ENCODE data around the gene ZNF81. TPM values are rescaled to one million over a fixed set of nuclear protein-coding genes. Genes with fewer than 3 reads are reported as not detected.
"Not testable (repeated sequence)": the region's sequence is repeated elsewhere in the genome, so short reads cannot be mapped to it uniquely, and the experiment has no call there.

The ZNF81 gene
- total RNA-seq, 2 donors from 2014 or later, result 6.8 to 8.2 TPM

GRCh38 chrX:47804315-47804714, 32.4 kb upstream of the ZNF81 start:
- no peaks in the 10 kb centered on the region for H3K36me3 ChIP-seq
- TF ChIP-seq, protein P1, sequence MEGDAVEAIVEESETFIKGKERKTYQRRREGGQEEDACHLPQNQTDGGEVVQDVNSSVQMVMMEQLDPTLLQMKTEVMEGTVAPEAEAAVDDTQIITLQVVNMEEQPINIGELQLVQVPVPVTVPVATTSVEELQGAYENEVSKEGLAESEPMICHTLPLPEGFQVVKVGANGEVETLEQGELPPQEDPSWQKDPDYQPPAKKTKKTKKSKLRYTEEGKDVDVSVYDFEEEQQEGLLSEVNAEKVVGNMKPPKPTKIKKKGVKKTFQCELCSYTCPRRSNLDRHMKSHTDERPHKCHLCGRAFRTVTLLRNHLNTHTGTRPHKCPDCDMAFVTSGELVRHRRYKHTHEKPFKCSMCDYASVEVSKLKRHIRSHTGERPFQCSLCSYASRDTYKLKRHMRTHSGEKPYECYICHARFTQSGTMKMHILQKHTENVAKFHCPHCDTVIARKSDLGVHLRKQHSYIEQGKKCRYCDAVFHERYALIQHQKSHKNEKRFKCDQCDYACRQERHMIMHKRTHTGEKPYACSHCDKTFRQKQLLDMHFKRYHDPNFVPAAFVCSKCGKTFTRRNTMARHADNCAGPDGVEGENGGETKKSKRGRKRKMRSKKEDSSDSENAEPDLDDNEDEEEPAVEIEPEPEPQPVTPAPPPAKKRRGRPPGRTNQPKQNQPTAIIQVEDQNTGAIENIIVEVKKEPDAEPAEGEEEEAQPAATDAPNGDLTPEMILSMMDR (IDR thresholded peaks at IDR 0.05), result no peak
- no peak overlapping the region for H3K27ac ChIP-seq
- no peak overlapping the region for H3K4me3 ChIP-seq
- H3K27me3 ChIP-seq (replicated peaks; ENCODE audit: insufficient read depth), result no peaks in the 10 kb centered on the region
- DNase-seq (ENCODE audit: low spot score) (no peak), ATAC-seq (ENCODE audit: insufficient number of reproducible peaks, low FRiP score, low read depth) (no peak)
- no peaks in the 10 kb centered on the region for H3K9me3 ChIP-seq
- no peaks in the 10 kb centered on the region for H3K4me1 ChIP-seq (ENCODE audit: control insufficient read depth in 1 of 2, low read depth in 2 of 2)

DNA sequence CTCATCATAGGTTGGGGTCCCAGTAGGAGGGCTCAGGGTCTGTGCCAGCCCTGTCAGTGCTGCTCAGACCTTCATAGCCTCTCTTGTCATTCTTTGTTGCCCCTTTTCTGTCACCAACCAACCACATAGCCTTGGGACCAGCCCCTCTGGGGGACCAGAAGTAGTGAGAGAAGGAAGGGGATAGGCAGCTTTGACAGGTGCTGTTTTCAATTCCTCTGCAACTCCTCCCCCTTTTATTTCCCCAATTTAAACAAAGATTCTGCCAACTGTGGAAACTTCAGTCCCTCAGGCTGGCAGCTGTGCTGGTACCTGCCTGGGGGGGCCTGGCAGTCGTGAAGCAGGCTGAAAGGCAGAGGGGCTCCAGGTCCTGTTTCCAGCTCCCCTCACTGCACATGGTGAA, 30.9 kb upstream of the ZNF81 start:
- ATAC-seq (ENCODE audit: insufficient number of reproducible peaks, low FRiP score, low read depth); H3K9me3 ChIP-seq; H3K4me1 ChIP-seq (ENCODE audit: control insufficient read depth in 1 of 2, low read depth in 2 of 2); H3K4me3 ChIP-seq; H3K36me3 ChIP-seq; H3K27ac ChIP-seq; DNase-seq (ENCODE audit: low spot score); H3K27me3 ChIP-seq (replicated peaks; ENCODE audit: insufficient read depth): not testable (repeated sequence)

GRCh38 chrX:47806415-47807271, 30.1 kb upstream of the ZNF81 start:
- not testable (repeated sequence) for ATAC-seq (ENCODE audit: insufficient number of reproducible peaks, low FRiP score, low read depth); H3K27ac ChIP-seq

GRCh38 chrX:47807272-47807538, 29.5 kb upstream of the ZNF81 start:
- not testable (repeated sequence) for DNase-seq (ENCODE audit: low spot score); H3K27me3 ChIP-seq (replicated peaks; ENCODE audit: insufficient read depth); H3K36me3 ChIP-seq; H3K27ac ChIP-seq; H3K9me3 ChIP-seq; H3K4me1 ChIP-seq (ENCODE audit: control insufficient read depth in 1 of 2, low read depth in 2 of 2); ATAC-seq (ENCODE audit: insufficient number of reproducible peaks, low FRiP score, low read depth); H3K4me3 ChIP-seq

More at GRCh38 chrX:47806415-47807271, 30.1 kb upstream of the ZNF81 start:
- not testable (repeated sequence) for H3K9me3 ChIP-seq; H3K4me1 ChIP-seq (ENCODE audit: control insufficient read depth in 1 of 2, low read depth in 2 of 2); H3K4me3 ChIP-seq; DNase-seq (ENCODE audit: low spot score); H3K36me3 ChIP-seq; H3K27me3 ChIP-seq (replicated peaks; ENCODE audit: insufficient read depth)

DNA sequence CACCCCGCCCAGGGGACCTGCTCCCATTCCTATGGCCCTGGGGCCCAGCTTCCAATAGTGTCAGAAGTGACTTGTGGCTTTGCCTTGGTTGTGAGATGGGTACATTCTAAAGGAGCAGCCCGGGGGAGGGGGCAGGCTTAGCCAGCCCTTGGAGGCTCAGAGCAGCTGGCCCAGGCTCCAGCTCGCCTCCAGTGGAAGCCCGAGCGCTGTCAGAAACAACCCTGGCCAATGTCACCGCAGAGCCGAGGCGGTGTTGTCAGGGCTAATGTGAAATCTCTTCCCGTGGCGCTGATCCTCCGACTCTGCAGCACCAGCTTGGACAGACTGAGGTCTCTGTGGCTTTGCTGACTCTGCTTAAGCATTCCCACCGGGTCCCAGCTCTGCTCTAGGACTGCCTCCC, 29.2 kb upstream of the ZNF81 start:
- DNase-seq (ENCODE audit: low spot score), result no peak
- Histone ChIP-seq H3K27ac (no peak overlapping the region), H3K4me1 (ENCODE audit: control insufficient read depth in 1 of 2, low read depth in 2 of 2) (no peaks in the 10 kb centered on the region), H3K27me3 (replicated peaks; ENCODE audit: insufficient read depth) (no peaks in the 10 kb centered on the region), H3K9me3 (no peaks in the 10 kb centered on the region), H3K36me3 (no peaks in the 10 kb centered on the region), H3K4me3 (no peak overlapping the region)
- TF ChIP-seq, protein P1 (IDR thresholded peaks at IDR 0.05), result no peak
- ATAC-seq (ENCODE audit: insufficient number of reproducible peaks, low FRiP score, low read depth), result no peak

GRCh38 chrX:47808904-47809788, 27.6 kb upstream of the ZNF81 start:
- no peak overlapping the region for H3K27ac ChIP-seq
- H3K27me3 ChIP-seq (replicated peaks; ENCODE audit: insufficient read depth), result no peaks in the 10 kb centered on the region
- no peaks in the 10 kb centered on the region for H3K9me3 ChIP-seq
- TF ChIP-seq, protein P1 (IDR thresholded peaks at IDR 0.05), result no peak
- no peaks in the 10 kb centered on the region for H3K36me3 ChIP-seq
- DNase-seq (ENCODE audit: low spot score), result no peak
- H3K4me1 ChIP-seq (ENCODE audit: control insufficient read depth in 1 of 2, low read depth in 2 of 2), result no peaks in the 10 kb centered on the region
- no peak overlapping the region for H3K4me3 ChIP-seq
- ATAC-seq (ENCODE audit: insufficient number of reproducible peaks, low FRiP score, low read depth), result no peak
